ENCODE measurements around the gene ACKR1.

Gene ACKR1

DNA sequence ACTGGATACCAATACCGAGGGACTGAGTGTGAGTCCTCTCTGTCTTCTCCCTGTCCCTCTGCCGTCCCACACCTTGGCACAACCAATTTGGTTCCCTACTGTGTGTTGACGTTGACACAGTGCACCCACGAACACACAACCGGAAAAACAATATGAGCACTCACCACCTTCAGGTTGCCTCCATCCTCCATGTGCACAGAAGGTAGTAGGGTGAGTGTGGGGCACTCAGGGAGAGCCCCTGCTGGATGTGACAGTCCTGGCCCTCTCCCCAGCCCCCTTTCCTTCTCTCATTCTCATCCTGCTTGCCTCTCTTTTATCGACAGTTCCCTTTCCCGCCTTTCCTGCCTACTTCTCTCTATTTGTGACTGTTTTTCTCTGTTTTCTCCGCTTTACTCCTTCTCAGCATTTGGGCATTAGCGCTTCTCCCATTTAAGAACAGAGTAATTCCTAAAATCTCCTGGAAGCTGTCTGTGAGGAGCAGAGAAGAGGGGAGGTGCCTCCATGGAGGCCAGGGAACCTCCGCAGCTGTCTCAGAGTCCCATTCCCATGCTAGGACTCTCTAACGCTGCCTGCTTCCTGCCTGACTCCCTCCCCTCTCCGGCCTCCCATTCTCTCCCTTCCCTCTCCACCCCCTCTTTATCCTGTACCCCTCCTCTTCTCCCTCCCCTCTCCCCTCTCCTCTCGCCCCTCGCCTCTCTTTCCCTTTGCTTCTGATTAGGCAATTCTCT, 16.9 kb upstream of the ACKR1 start:
- Histone ChIP-seq H3K27me3 (ENCODE audit: control insufficient read depth in 1 of 2, insufficient read depth in 2 of 2, low read length in 2 of 2) (peaks cover 7 to 12% of the 10 kb centered on the region in 2 donors), H3K4me1 (ENCODE audit: control insufficient read depth, insufficient read depth, low read length) (peaks cover 2% of the 10 kb centered on the region), H3K36me3 (ENCODE audit: control insufficient read depth in 2 of 2, insufficient read depth in 2 of 2, low read length in 2 of 2) (no peaks in the 10 kb centered on the region), H3K27ac (ENCODE audit: low read length) (no peak overlapping the region), H3K9me3 (ENCODE audit: control insufficient read depth in 2 of 2, low read length in 2 of 2) (no peaks in the 10 kb centered on the region), H3K4me3 (ENCODE audit: low read length in 2 of 2) (peak overlapping the region; percentile 52 to 64), H3K9ac (ENCODE audit: low read length in 2 of 2) (no peak overlapping the region)

- Histone ChIP-seq H3K27me3 (ENCODE audit: control insufficient read depth in 1 of 2, insufficient read depth in 2 of 2, low read length in 2 of 2) (peaks cover 7 to 12% of the 10 kb centered on the region in 2 donors), H3K36me3 (ENCODE audit: control insufficient read depth in 2 of 2, insufficient read depth in 2 of 2, low read length in 2 of 2) (no peaks in the 10 kb centered on the region), H3K4me1 (ENCODE audit: control insufficient read depth, insufficient read depth, low read length) (peaks cover 2% of the 10 kb centered on the region), H3K9me3 (ENCODE audit: control insufficient read depth in 2 of 2, low read length in 2 of 2) (no peaks in the 10 kb centered on the region), H3K4me3 (ENCODE audit: low read length in 2 of 2) (peak overlapping the region; percentile 52 to 64), H3K27ac (ENCODE audit: low read length) (no peak overlapping the region), H3K9ac (ENCODE audit: low read length in 2 of 2) (no peak overlapping the region)
These were observed 16.3 kb upstream of the ACKR1 start for GRCh38 chr1:159188375-159188788.

- no peak overlapping the region for H3K4me3 ChIP-seq (ENCODE audit: low read length in 2 of 2)
- H3K27me3 ChIP-seq (ENCODE audit: control insufficient read depth in 1 of 2, insufficient read depth in 2 of 2, low read length in 2 of 2) = peaks cover 7 to 12% of the 10 kb centered on the region in 2 donors
- H3K9me3 ChIP-seq (ENCODE audit: control insufficient read depth in 2 of 2, low read length in 2 of 2) = no peaks in the 10 kb centered on the region
- H3K27ac ChIP-seq (ENCODE audit: low read length) = no peak overlapping the region
- H3K36me3 ChIP-seq (ENCODE audit: control insufficient read depth in 2 of 2, insufficient read depth in 2 of 2, low read length in 2 of 2) = no peaks in the 10 kb centered on the region
- H3K9ac ChIP-seq (ENCODE audit: low read length in 2 of 2) = no peak overlapping the region
- peaks cover 2% of the 10 kb centered on the region for H3K4me1 ChIP-seq (ENCODE audit: control insufficient read depth, insufficient read depth, low read length)
These were observed 14.2 kb upstream of the ACKR1 start for GRCh38 chr1:159190441-159190840.

- no peak overlapping the region for H3K4me3 ChIP-seq (ENCODE audit: low read length in 2 of 2)
- peaks cover 0 to 2% of the 10 kb centered on the region in 2 donors for H3K36me3 ChIP-seq (ENCODE audit: control insufficient read depth in 2 of 2, insufficient read depth in 2 of 2, low read length in 2 of 2)
- no peak overlapping the region for H3K27ac ChIP-seq (ENCODE audit: low read length)
- peaks cover 0 to 9% of the 10 kb centered on the region in 2 donors for H3K27me3 ChIP-seq (ENCODE audit: control insufficient read depth in 1 of 2, insufficient read depth in 2 of 2, low read length in 2 of 2)
- H3K9me3 ChIP-seq (ENCODE audit: control insufficient read depth in 2 of 2, low read length in 2 of 2) = no peaks in the 10 kb centered on the region
- H3K9ac ChIP-seq (ENCODE audit: low read length in 2 of 2) = no peak overlapping the region
- H3K4me1 ChIP-seq (ENCODE audit: control insufficient read depth, insufficient read depth, low read length) = no peaks in the 10 kb centered on the region
These were observed 8.1 kb upstream of the ACKR1 start for GRCh38 chr1:159196543-159196942.

GRCh38 chr1:159197561-159198557, 6.8 kb upstream of the ACKR1 start:
- Histone ChIP-seq H3K4me3 (ENCODE audit: low read length in 2 of 2) (no peak overlapping the region), H3K9ac (ENCODE audit: low read length in 2 of 2) (no peak overlapping the region), H3K36me3 (ENCODE audit: control insufficient read depth in 2 of 2, insufficient read depth in 2 of 2, low read length in 2 of 2) (peaks cover 0 to 2% of the 10 kb centered on the region in 2 donors), H3K27ac (ENCODE audit: low read length) (no peak overlapping the region), H3K4me1 (ENCODE audit: control insufficient read depth, insufficient read depth, low read length) (no peaks in the 10 kb centered on the region), H3K9me3 (ENCODE audit: control insufficient read depth in 2 of 2, low read length in 2 of 2) (no peaks in the 10 kb centered on the region), H3K27me3 (ENCODE audit: control insufficient read depth in 1 of 2, insufficient read depth in 2 of 2, low read length in 2 of 2) (peaks cover 0 to 7% of the 10 kb centered on the region in 2 donors)

DNA sequence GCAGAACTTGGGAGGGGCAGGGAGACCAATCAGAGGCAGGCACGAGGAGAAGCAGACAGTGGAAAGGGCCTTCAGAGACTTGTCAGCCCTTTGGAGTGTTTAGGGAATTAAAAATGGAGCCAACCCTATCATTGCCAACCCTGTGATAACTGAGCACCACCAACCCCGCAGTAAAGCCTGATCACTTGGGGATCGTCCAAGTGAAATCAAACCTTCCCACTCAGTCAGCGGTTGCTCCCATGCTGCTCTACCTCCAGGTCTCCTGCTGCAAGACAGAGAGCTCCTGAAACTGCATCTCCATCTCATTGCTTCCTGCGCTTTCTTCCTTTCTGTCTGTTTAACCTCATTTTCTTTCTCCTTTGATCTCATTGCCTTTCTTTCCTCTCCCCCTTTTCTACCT, 4.8 kb upstream of the ACKR1 start:
- H3K9me3 ChIP-seq (ENCODE audit: control insufficient read depth in 2 of 2, low read length in 2 of 2) = no peaks in the 10 kb centered on the region
- peaks cover 0 to 2% of the 10 kb centered on the region in 2 donors for H3K36me3 ChIP-seq (ENCODE audit: control insufficient read depth in 2 of 2, insufficient read depth in 2 of 2, low read length in 2 of 2)
- no peak overlapping the region for H3K9ac ChIP-seq (ENCODE audit: low read length in 2 of 2)
- H3K27ac ChIP-seq (ENCODE audit: low read length) = no peak overlapping the region
- peaks cover 0 to 14% of the 10 kb centered on the region in 2 donors for H3K27me3 ChIP-seq (ENCODE audit: control insufficient read depth in 1 of 2, insufficient read depth in 2 of 2, low read length in 2 of 2)
- H3K4me1 ChIP-seq (ENCODE audit: control insufficient read depth, insufficient read depth, low read length) = no peaks in the 10 kb centered on the region
- H3K4me3 ChIP-seq (ENCODE audit: low read length in 2 of 2) = no peak overlapping the region

DNA sequence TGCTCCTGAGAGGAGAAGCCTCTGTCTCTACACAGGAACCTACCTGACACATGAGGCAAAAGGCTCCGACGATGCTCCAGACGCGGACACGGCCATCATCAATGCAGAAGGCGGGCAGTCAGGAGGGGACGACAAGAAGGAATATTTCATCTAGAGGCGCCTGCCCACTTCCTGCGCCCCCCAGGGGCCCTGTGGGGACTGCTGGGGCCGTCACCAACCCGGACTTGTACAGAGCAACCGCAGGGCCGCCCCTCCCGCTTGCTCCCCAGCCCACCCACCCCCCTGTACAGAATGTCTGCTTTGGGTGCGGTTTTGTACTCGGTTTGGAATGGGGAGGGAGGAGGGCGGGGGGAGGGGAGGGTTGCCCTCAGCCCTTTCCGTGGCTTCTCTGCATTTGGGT, 3.9 kb upstream of the ACKR1 start:
- Histone ChIP-seq H3K27me3 (ENCODE audit: control insufficient read depth in 1 of 2, insufficient read depth in 2 of 2, low read length in 2 of 2) (peaks cover 0 to 19% of the 10 kb centered on the region in 2 donors), H3K4me3 (ENCODE audit: low read length in 2 of 2) (no peak overlapping the region)

DNA sequence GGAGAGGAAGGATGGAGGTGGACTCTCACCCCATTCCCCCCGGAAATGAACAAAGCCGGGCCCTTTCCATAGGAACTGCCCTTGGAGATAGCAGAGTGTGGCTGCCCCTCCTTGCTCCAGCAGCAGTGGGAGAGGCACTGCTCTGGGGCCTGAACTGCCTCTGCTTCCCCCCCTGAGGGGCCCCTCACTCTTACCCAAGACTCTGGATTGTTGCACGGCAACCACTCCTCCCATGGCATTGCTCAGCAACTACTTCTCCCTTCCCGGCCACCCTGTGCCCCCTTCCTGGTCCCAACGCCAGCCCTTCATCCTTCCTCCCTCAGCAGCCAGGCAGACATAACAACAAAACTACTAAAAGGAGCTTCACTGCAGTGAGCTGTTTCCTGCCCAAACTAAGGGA, 3.0 kb upstream of the ACKR1 start:
- H3K27ac ChIP-seq (ENCODE audit: low read length) = no peak overlapping the region

More for the DNA sequence above, 3.9 kb upstream of the ACKR1 start:
- Histone ChIP-seq H3K9me3 (ENCODE audit: control insufficient read depth in 2 of 2, low read length in 2 of 2) (no peaks in the 10 kb centered on the region), H3K36me3 (ENCODE audit: control insufficient read depth in 2 of 2, insufficient read depth in 2 of 2, low read length in 2 of 2) (peaks cover 0 to 2% of the 10 kb centered on the region in 2 donors), H3K27ac (ENCODE audit: low read length) (no peak overlapping the region), H3K4me1 (ENCODE audit: control insufficient read depth, insufficient read depth, low read length) (no peaks in the 10 kb centered on the region), H3K9ac (ENCODE audit: low read length in 2 of 2) (no peak overlapping the region)

DNA sequence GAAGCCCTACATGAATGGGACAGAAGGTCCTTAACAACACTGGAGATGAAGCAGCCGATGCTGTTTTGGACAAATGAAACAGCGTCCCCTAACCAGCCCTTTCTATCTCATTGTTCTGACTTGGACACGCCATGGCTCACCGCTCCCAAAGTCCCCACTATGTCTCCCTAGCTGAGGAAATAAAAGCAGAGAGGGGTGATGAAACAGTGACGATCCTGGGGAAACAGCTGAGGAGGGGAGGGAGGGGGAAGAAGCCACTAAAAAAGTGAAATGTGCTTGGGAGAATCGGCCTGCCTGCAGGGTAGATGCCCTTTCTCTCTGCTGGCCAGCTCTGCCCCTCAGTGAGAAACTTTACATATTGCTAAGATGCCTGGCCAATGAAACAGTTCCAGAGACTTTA, 1.1 kb upstream of the ACKR1 start:
- Histone ChIP-seq H3K9me3 (ENCODE audit: control insufficient read depth in 2 of 2, low read length in 2 of 2) (no peaks in the 10 kb centered on the region), H3K27me3 (ENCODE audit: control insufficient read depth in 1 of 2, insufficient read depth in 2 of 2, low read length in 2 of 2) (peaks cover 4 to 22% of the 10 kb centered on the region in 2 donors), H3K36me3 (ENCODE audit: control insufficient read depth in 2 of 2, insufficient read depth in 2 of 2, low read length in 2 of 2) (peaks cover 0 to 2% of the 10 kb centered on the region in 2 donors), H3K9ac (ENCODE audit: low read length in 2 of 2) (no peak overlapping the region), H3K4me3 (ENCODE audit: low read length in 2 of 2) (no peak overlapping the region), H3K4me1 (ENCODE audit: control insufficient read depth, insufficient read depth, low read length) (no peaks in the 10 kb centered on the region), H3K27ac (ENCODE audit: low read length) (no peak overlapping the region)

More for the DNA sequence above, 3.0 kb upstream of the ACKR1 start:
- Histone ChIP-seq H3K4me3 (ENCODE audit: low read length in 2 of 2) (peak overlapping the region in 1 of 2 donors; percentile 40), H3K9me3 (ENCODE audit: control insufficient read depth in 2 of 2, low read length in 2 of 2) (no peaks in the 10 kb centered on the region), H3K27me3 (ENCODE audit: control insufficient read depth in 1 of 2, insufficient read depth in 2 of 2, low read length in 2 of 2) (peaks cover 0 to 19% of the 10 kb centered on the region in 2 donors), H3K4me1 (ENCODE audit: control insufficient read depth, insufficient read depth, low read length) (no peaks in the 10 kb centered on the region), H3K36me3 (ENCODE audit: control insufficient read depth in 2 of 2, insufficient read depth in 2 of 2, low read length in 2 of 2) (peaks cover 0 to 2% of the 10 kb centered on the region in 2 donors), H3K9ac (ENCODE audit: low read length in 2 of 2) (no peak overlapping the region)

DNA sequence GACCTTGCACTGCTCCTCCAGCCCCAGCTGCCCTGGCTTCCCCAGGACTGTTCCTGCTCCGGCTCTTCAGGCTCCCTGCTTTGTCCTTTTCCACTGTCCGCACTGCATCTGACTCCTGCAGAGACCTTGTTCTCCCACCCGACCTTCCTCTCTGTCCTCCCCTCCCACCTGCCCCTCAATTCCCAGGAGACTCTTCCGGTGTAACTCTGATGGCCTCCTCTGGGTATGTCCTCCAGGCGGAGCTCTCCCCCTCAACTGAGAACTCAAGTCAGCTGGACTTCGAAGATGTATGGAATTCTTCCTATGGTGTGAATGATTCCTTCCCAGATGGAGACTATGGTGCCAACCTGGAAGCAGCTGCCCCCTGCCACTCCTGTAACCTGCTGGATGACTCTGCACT, 550 bp downstream of the ACKR1 start:
- H3K9me3 ChIP-seq (ENCODE audit: control insufficient read depth in 2 of 2, low read length in 2 of 2) = no peaks in the 10 kb centered on the region
- peak overlapping the region in 1 of 2 donors; percentile 35 for H3K4me3 ChIP-seq (ENCODE audit: low read length in 2 of 2)
- no peak overlapping the region for H3K9ac ChIP-seq (ENCODE audit: low read length in 2 of 2)
- H3K27me3 ChIP-seq (ENCODE audit: control insufficient read depth in 1 of 2, insufficient read depth in 2 of 2, low read length in 2 of 2) = peaks cover 10 to 27% of the 10 kb centered on the region in 2 donors
- H3K4me1 ChIP-seq (ENCODE audit: control insufficient read depth, insufficient read depth, low read length) = no peaks in the 10 kb centered on the region
- no peak overlapping the region for H3K27ac ChIP-seq (ENCODE audit: low read length)
- H3K36me3 ChIP-seq (ENCODE audit: control insufficient read depth in 2 of 2, insufficient read depth in 2 of 2, low read length in 2 of 2) = no peaks in the 10 kb centered on the region

All from stomach smooth muscle (tissue), 2 donors.